Stimulated activated CD4-positive, alpha-beta T cell treated with anti-CD3 and anti-CD28 coated beads, Interleukin-1b, Interleukin-23, amount 100 ng/mL, for 4 hours (primary cell): ENCODE results near the gene ABCA4.

Experiments used
- DNase-seq, 2 donors: peaks; one replicate each; pipeline ENCODE4 v3.0.0-alpha.2; 2020; ENCODE audit warnings: low read depth in 2 of 2

ABCA4 gene

GRCh38 chr1:94027721-94028515, 93.0 kb downstream of the ABCA4 start:
- no peak for DNase-seq

GRCh38 chr1:94026619-94027380, 94.1 kb downstream of the ABCA4 start:
- DNase-seq = no peak

- DNase-seq = no peak
Measured at GRCh38 chr1:94025383-94026340, 95.3 kb downstream of the ABCA4 start.

GRCh38 chr1:94024104-94024792, 96.7 kb downstream of the ABCA4 start:
- DNase-seq = no peak

GRCh38 chr1:94022471-94023189, 98.3 kb downstream of the ABCA4 start:
- no peak for DNase-seq

- no peak for DNase-seq
Measured at GRCh38 chr1:94020764-94021579, 100.0 kb downstream of the ABCA4 start.

- no peak for DNase-seq
Measured at GRCh38 chr1:94019327-94019726, 101.6 kb downstream of the ABCA4 start.

- no peak for DNase-seq
Measured at GRCh38 chr1:94017155-94017829, 103.7 kb downstream of the ABCA4 start.

- DNase-seq = no peak
Measured at GRCh38 chr1:94015489-94015817, 105.5 kb downstream of the ABCA4 start.

GRCh38 chr1:94014635-94015488, 106.1 kb downstream of the ABCA4 start:
- DNase-seq = no peak

- DNase-seq = no peak
Measured at GRCh38 chr1:94014087-94014486, 106.9 kb downstream of the ABCA4 start.

- no peak for DNase-seq
Measured at GRCh38 chr1:94013367-94013878, 107.5 kb downstream of the ABCA4 start.

GRCh38 chr1:94012708-94013366, 108.1 kb downstream of the ABCA4 start:
- no peak for DNase-seq

- no peak for DNase-seq
Measured at GRCh38 chr1:94011709-94012595, 109.0 kb downstream of the ABCA4 start.

GRCh38 chr1:94011129-94011528, 109.8 kb downstream of the ABCA4 start:
- DNase-seq = no peak

GRCh38 chr1:94009304-94009703, 111.6 kb downstream of the ABCA4 start:
- no peak for DNase-seq

- no peak for DNase-seq
Measured at GRCh38 chr1:94006604-94007003, 114.3 kb downstream of the ABCA4 start.
